HUES48 (cell line): Measurements from ENCODE around the gene CACTIN.

ENCODE experiments used
- H3K27ac ChIP-seq: one replicate; pipeline ENCODE4 v1.7.0; 2013; ENCODE audit warnings: low read depth, low read length, inconsistent platforms
- H3K27me3 ChIP-seq: 2 replicates; pipeline ENCODE4 v1.6.1; 2013; ENCODE audit warnings: mild to moderate bottlenecking, low read length; ENCODE audit not compliant: control insufficient read depth, insufficient read depth
- H3K36me3 ChIP-seq: 2 replicates; pipeline ENCODE4 v1.6.1; 2013; ENCODE audit warnings: low read length; ENCODE audit not compliant: control insufficient read depth, insufficient read depth
- H3K4me1 ChIP-seq: 2 replicates; pipeline ENCODE4 v1.6.1; 2013; ENCODE audit warnings: mild to moderate bottlenecking, low read length; ENCODE audit not compliant: control insufficient read depth, insufficient read depth
- H3K4me3 ChIP-seq: 2 replicates; pipeline ENCODE4 v1.5.1; 2013; ENCODE audit warnings: mild to moderate bottlenecking, low read depth, low read length
- H3K9ac ChIP-seq: 2 replicates; pipeline ENCODE4 v1.6.1; 2013; ENCODE audit warnings: mild to moderate bottlenecking, low read depth, low read length, moderate library complexity
- H3K9me3 ChIP-seq: 2 replicates; pipeline ENCODE4 v1.6.1; 2013; ENCODE audit warnings: low read length; ENCODE audit not compliant: control insufficient read depth, insufficient read depth

The CACTIN gene

DNA sequence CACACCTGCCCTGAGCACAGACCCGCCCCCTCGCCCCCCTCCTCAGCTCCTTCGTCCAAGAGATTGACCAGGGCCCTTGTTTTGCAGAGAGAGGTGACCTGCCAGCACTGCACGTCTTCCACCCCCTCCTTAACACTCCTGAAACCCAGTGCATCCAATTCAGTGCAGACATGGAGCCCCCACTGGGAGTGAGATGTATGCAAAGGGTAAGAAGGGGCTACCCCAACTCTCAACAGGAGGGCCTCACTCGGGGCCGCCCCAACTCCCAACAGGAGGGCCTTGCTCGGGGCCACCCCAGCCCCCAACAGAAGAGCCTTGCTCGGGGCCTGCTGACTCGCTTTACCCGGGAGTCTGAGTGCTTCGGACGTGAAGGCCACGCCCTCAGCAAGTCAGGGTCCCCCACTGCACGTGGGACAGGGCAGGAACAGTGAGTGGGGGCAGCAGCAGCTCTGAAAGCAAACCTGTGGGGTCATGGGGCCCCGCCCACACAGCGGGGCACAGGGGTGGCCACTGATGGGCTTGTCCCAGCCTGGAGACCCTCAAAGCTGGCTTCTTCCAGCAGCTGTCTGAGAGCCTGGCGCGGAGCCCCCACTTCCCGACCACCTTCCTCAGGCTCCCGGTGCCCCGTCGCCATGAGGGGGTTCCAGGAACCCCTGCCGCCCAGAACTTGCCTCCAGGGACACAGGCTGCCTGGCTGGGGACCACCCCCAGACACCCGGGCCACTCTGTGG lies 5.6 kb downstream of the CACTIN start:
- Histone ChIP-seq H3K4me1 (no peaks in the 10 kb centered on the region), H3K27ac (no peak overlapping the region), H3K9ac (no peak overlapping the region), H3K27me3 (no peaks in the 10 kb centered on the region), H3K36me3 (peaks cover 37% of the 10 kb centered on the region), H3K4me3 (no peak overlapping the region), H3K9me3 (no peaks in the 10 kb centered on the region)

DNA sequence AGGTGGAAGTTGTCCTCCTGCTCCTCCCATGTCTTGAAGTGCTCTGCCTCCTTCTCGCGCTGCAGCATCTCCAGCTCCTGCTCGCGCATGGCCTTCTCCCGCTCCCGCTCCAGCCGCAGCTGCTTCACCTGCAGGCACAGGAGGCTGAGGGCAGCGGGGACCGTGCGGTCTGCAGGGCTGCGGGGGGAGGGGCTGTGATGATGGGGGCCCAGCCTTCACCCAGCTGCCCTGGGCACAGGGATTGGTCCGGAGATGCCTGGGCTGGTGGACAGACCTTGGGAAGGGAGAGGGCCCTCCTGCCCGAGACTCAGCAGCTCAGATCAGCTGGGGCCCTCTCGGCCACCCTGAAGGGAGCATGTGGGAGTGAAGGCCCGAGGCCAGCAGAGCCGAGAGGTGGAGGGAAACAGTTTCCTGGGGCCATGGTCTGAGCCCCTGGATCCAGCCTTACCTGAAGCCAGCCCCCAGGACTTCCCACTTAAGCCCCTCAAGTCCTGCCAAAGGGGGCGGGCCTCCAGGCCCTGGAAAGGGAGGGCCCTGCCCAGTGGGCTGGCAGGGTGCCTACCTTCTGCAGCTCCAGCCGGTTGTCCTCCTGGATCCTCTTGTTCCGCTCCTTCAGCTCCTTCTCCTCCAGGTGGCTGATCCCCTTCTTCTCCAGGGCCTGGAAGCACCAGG lies 6.3 kb downstream of the CACTIN start:
- Histone ChIP-seq H3K27me3 (no peaks in the 10 kb centered on the region), H3K9ac (no peak overlapping the region), H3K4me1 (no peaks in the 10 kb centered on the region), H3K9me3 (no peaks in the 10 kb centered on the region), H3K36me3 (peaks cover 40% of the 10 kb centered on the region), H3K4me3 (no peak overlapping the region), H3K27ac (no peak overlapping the region)

DNA sequence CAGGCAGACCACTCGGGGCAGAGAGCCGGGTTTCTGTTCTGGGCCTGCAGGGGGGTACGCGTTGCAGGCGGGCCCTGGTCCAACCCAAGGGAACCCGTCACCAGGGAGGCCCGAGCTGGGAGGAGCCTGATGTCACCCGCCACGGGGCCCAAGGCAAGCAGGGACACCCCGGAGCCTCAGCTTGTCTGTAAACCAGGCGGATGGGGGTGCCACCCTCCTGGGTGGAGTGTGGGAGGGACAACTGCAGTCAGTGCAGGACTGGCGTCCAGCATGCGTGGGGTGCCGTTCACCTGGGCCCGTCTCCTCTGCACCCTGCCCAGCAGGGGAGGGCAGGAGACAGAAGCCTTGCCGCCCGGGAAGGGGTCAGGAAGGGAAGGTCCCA lies 7.0 kb downstream of the CACTIN start:
- H3K4me1 ChIP-seq = no peaks in the 10 kb centered on the region
- H3K4me3 ChIP-seq = no peak overlapping the region
- no peaks in the 10 kb centered on the region for H3K9me3 ChIP-seq
- peaks cover 40% of the 10 kb centered on the region for H3K36me3 ChIP-seq
- H3K27me3 ChIP-seq = no peaks in the 10 kb centered on the region
- no peak overlapping the region for H3K9ac ChIP-seq
- H3K27ac ChIP-seq = no peak overlapping the region

DNA sequence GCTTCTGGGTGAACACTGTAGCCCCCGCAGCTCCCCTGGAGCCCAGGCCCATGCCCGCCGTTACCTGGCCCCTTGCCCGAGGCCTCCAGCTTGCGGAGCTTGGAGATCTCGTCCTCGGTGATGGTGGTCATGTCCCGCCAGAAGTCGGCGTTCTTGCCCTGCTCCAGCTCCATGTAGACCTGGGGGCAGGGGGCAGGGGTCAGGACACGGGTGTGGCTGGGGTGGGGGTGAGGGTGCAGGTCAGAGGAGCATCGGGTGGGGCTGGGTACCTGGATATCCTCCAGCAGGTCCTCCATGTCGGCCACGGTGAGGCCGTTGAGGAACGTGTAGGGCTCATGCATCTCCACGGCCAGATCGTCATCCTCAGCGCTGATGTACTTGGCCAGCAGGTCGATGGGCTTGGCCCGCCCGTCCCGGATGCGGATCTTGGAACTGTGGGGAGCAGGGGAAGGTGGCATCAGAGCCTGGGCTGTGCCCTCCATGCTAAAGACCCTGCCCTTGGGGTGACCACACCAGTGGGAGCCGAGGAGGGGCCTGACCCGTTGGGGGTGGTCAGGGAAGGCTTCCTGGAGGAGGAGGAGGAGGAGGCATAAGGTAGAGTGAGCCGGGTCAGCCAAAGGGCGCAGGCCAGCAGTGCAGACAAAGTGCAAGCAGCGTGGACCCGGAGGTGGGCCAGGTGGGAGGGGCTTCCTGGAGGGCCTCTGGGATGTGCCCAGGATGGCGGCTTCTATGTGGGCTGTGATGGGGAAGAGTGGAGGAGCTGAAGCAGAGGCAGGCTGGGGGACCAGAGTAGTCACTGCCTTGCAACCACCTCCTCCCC lies 7.6 kb downstream of the CACTIN start:
- H3K4me1 ChIP-seq = no peaks in the 10 kb centered on the region
- no peaks in the 10 kb centered on the region for H3K27me3 ChIP-seq
- no peak overlapping the region for H3K4me3 ChIP-seq
- no peak overlapping the region for H3K9ac ChIP-seq
- no peaks in the 10 kb centered on the region for H3K9me3 ChIP-seq
- H3K27ac ChIP-seq = no peak overlapping the region
- H3K36me3 ChIP-seq = peaks cover 40% of the 10 kb centered on the region

DNA sequence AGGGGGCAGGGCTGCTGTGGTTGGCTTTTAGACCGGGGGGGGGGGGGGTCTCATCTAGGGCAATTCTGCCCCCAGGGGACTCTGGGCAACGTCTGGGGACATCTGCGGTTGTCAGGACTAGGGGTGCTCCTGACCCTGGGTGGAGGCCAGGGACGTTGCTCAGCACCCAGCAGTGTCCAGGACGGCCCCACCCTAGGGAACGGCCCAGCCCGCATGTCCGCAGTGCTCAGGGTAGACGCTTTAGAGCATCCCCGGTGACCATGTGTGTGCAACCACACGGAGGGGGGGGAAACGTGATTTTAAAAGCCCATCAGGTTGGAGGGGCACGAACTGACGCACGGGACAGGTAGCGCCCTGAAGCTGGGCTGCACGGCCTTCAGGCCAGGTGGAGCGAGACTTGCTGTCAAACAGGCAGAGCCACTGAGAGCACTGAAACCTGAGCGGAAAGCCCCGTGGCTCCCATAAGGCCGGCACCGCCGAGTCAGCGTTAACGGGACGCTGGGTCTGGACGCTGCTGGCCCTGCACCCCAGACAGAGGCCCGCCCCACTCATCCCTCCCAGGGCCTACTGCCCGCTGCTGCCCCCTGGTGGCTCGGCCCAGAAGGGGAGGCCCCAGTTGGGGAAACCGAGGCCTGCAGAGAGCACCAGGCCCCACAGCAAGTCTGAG lies 8.3 kb downstream of the CACTIN start:
- H3K9ac ChIP-seq = no peak overlapping the region
- peaks cover 36% of the 10 kb centered on the region for H3K36me3 ChIP-seq
- no peaks in the 10 kb centered on the region for H3K4me1 ChIP-seq
- H3K9me3 ChIP-seq = no peaks in the 10 kb centered on the region
- H3K27me3 ChIP-seq = no peaks in the 10 kb centered on the region
- no peak overlapping the region for H3K27ac ChIP-seq
- H3K4me3 ChIP-seq = no peak overlapping the region

DNA sequence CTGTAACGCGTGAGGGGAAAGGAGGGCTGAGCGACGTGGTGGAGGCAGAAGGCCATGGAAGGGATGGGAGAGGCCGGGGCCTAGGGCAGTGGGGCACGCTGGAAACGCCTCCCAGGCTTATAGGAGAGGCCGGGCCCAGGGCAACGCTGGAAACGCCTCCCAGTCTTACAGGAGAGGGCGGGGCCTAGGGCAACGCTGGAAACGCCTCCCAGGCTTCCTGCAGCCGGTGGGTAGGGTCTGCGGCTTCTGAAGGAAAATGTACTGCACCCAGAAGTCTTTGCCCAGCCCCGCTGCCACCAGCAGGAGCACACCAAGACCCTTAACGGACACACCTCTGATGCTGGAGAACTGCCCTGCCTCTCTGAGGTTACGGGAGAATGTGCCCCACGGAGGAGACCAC lies 9.1 kb downstream of the CACTIN start:
- no peak overlapping the region for H3K27ac ChIP-seq
- no peaks in the 10 kb centered on the region for H3K27me3 ChIP-seq
- no peaks in the 10 kb centered on the region for H3K4me1 ChIP-seq
- H3K9me3 ChIP-seq = no peaks in the 10 kb centered on the region
- H3K36me3 ChIP-seq = peaks cover 35% of the 10 kb centered on the region
- H3K4me3 ChIP-seq = no peak overlapping the region
- no peak overlapping the region for H3K9ac ChIP-seq

DNA sequence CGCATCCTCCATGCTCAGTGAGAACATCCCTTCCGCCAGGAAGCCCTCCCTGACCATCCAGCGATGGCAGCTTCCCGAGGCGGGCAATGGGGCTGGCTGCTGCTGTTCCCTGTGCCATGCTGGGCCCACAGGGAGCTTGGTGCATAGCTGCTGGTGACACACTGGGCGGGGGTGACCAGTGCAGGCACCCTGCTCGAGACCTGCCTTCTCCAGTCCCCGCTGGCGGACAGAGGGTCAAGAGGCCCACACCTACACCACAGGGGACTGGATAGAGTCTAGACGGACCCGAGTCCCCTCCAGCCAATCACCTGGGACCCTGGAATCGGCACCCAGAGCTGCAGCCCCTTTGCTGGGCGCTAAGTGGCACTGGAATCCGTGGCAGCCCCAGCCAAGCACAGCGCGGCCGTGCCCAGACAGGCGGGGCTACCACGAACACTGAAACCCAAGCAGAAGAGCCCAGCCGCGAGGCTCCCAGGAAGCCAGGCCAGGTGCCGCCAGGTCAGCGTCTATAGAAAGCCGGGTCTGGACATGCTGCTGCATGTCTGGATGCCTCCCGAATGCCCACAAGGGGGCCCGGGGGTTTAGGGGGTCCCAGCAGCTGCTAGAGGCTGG lies 11.0 kb downstream of the CACTIN start:
- Histone ChIP-seq H3K27me3 (no peaks in the 10 kb centered on the region), H3K4me1 (no peaks in the 10 kb centered on the region), H3K4me3 (no peak overlapping the region), H3K9ac (no peak overlapping the region), H3K36me3 (peaks cover 43% of the 10 kb centered on the region), H3K27ac (no peak overlapping the region), H3K9me3 (no peaks in the 10 kb centered on the region)

DNA sequence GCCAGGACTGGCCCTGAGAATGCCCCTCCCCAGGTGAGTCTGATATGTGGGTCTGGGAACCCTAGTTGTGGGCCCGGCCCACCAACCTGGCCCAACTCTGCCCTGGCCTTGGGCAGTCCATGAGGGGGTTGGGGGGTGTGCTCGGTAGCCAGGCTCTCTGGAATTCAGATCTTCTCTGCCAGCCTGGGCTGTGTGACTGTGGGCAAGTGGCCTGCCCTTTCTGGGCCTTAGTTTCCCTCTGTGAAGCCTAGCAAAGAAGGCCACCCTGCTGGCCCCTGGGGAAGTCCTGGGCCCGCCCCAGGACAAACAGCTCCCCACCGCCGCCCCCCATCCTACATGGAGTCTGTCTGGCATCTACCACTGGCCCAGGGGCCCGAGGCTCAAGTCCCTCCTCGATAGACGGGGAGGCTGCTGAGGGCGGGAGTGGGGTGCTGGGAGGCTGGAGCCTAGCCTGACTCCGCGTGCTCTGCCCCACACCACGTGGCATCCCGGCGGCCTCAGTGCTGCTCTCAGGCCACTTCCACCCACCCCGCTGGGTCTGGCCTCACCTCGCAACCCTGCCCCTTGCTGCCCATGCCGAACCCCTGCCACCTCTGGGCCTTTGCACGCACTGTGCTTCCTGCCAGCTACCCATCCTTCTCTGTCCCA lies 11.6 kb downstream of the CACTIN start:
- no peak overlapping the region for H3K9ac ChIP-seq
- H3K9me3 ChIP-seq = no peaks in the 10 kb centered on the region
- H3K4me3 ChIP-seq = no peak overlapping the region
- no peaks in the 10 kb centered on the region for H3K27me3 ChIP-seq
- H3K4me1 ChIP-seq = no peaks in the 10 kb centered on the region
- H3K27ac ChIP-seq = no peak overlapping the region
- peaks cover 38% of the 10 kb centered on the region for H3K36me3 ChIP-seq

DNA sequence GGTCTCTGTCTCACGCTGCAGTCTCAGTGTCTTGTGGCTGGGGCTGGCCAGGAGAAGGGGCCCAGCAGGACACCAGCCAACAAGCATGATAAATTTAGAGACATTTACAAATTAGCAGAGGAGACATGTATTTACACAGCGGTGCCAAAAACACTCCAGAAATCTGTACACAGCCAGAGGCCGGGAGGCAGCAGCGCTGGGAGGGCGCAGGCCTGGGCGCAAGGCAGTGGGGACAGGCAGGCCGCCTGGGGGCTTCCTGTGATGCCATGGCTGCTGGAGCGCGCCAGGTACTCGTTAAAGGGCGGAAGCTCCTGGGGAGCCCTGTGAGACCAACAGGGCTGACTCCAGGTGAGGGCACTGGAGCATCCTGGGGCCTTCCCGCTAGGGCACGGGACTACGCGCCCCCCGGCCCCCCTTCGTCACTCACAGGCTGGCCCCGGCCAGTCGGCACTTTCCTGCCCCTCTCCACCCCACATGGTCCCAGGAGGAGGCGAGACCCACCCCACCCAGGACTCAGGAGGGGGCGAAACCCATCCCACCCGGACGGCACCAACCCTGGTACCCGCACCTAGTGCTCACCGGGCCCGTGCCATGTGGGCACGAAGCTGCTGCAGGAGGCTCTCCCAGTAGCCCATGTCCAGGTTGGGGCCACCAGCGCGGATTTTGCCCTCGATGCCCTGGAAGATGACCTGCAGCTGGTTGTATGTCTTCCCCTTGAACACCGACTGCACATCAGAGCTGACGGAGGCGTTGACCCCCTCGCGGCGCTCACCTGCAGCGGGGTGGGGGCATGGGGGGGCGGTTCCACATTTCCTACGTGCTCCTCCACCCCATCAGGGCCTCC lies 12.6 kb downstream of the CACTIN start:
- peaks cover 35% of the 10 kb centered on the region for H3K36me3 ChIP-seq
- H3K27ac ChIP-seq = no peak overlapping the region
- H3K4me3 ChIP-seq = no peak overlapping the region
- H3K9me3 ChIP-seq = no peaks in the 10 kb centered on the region
- H3K4me1 ChIP-seq = no peaks in the 10 kb centered on the region
- no peak overlapping the region for H3K9ac ChIP-seq
- H3K27me3 ChIP-seq = no peaks in the 10 kb centered on the region
